HL-60 (cell line): ENCODE data around the gene SHFL.
A peak's percentile ranks its signal among the peaks of the same experiment; 100 is the strongest.

ENCODE experiments used
- DNase-seq, 2 experiments: peaks; one replicate each; pipeline ENCODE4 v3.0.0-alpha.2; 2010 to 2020; ENCODE audit warnings: low read depth in 1 of 2, low spot score in 1 of 2
- H3K27ac ChIP-seq: fragments of 250-450 bp; sonication (Bioruptor Pico); replicated peaks from 2 replicates; pipeline ENCODE4 v1.5.1; 2020; ENCODE audit warnings: mild to moderate bottlenecking, moderate library complexity
- H3K27me3 ChIP-seq: fragments of 250-450 bp; sonication (Bioruptor Pico); 2 replicates; pipeline ENCODE4 v1.5.1; 2021; ENCODE audit warnings: mild to moderate bottlenecking, moderate library complexity; ENCODE audit not compliant: insufficient read depth, poor library complexity, severe bottlenecking
- H3K4me3 ChIP-seq: replicated peaks from 2 replicates; pipeline ENCODE4 v1.5.1; 2011; ENCODE audit warnings: mild to moderate bottlenecking, control low read depth, low read length; ENCODE audit not compliant: insufficient read depth
- GABPA ChIP-seq: IDR thresholded peaks from 2 replicates; pipeline ENCODE4 v1.6.1; 2012; ENCODE audit warnings: low read depth
- POLR2AphosphoS5 ChIP-seq: IDR thresholded peaks from 2 replicates; pipeline ENCODE4 v1.6.1; 2012; ENCODE audit warnings: low read depth
- SPI1 ChIP-seq: IDR thresholded peaks from 2 replicates; pipeline ENCODE4 v1.6.1; 2012; ENCODE audit warnings: low read depth, mild to moderate bottlenecking, borderline replicate concordance
- long read RNA-seq: library from polyadenylated mRNA; unstranded; transcript quantifications from one replicate; pipeline ENCODE4 v2.0.0, GENCODE V29; 2020
- TF ChIP-seq, protein P1 (sequence below): IDR thresholded peaks from one replicate; pipeline ENCODE4 v1.5.1; 2011; ENCODE audit warnings: low read length, control low read depth, inconsistent platforms; ENCODE audit not compliant: insufficient read depth
- TF ChIP-seq, protein P2 (sequence below): IDR thresholded peaks from 2 replicates; pipeline ENCODE4 v1.6.1; 2012; ENCODE audit warnings: low read depth; ENCODE audit not compliant: insufficient replicate concordance

Gene SHFL
- long read RNA-seq, transcript C19orf66-201 (8 exons, 2,117 nt) = major isoform, 30 of 44 reads
- long read RNA-seq, partial matches to known transcripts = 1 of 44 reads
- long read RNA-seq, other reads (novel, unspliced or antisense) = 10 of 44 reads

DNA sequence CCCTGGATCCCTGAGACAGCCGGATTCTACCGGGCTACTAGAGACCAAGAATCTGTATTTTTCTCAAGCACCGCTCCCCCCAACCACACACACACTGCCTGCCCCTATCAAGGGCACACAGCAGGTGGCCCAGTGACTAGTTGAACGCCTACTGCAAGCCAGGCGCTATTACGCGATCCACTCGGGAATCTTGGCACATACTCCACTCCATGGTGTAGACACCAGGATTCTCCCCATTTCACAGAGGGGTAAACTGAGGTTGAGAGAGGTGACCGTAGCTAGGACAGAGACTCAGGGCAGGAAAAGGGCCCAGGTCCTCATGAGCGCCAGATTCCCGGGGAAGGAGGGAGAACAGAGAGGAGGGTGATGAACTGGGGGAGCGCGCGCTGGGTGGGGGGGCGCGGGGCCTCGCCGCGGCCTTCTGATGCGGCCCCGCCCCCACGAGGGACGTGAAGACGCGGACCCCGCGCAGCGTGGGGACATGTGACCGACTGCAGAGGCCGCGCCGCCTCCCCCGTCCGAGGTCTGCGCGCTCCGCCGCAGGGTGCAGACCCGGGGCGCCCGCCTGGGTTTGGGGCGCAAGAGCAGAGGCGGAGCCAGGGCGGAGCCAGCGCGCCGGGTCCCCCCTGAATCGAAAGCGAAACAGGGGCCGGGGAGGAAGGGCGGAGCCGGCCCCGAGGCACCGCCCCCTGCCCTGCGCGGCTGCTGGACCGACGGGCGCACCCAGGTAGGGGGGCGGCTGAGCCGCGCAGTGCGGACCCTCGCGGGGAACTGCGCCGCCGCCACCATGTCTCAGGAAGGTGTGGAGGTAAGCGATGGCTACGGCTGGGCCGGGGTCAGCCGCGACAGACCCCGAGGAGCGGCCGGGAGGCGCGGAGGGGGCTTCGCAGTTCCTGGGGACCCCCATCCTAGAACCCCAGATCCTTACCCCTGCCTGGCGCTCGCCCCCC is at the start of gene SHFL:
Gene SHFL, plus strand, starts transcription at position 677 of the 950 bp plus-strand sequence. Its CDS starts 111 bp downstream, at position 788.
- TF ChIP-seq, protein P1, sequence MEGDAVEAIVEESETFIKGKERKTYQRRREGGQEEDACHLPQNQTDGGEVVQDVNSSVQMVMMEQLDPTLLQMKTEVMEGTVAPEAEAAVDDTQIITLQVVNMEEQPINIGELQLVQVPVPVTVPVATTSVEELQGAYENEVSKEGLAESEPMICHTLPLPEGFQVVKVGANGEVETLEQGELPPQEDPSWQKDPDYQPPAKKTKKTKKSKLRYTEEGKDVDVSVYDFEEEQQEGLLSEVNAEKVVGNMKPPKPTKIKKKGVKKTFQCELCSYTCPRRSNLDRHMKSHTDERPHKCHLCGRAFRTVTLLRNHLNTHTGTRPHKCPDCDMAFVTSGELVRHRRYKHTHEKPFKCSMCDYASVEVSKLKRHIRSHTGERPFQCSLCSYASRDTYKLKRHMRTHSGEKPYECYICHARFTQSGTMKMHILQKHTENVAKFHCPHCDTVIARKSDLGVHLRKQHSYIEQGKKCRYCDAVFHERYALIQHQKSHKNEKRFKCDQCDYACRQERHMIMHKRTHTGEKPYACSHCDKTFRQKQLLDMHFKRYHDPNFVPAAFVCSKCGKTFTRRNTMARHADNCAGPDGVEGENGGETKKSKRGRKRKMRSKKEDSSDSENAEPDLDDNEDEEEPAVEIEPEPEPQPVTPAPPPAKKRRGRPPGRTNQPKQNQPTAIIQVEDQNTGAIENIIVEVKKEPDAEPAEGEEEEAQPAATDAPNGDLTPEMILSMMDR = no peak
- TF ChIP-seq POLR2AphosphoS5 = peak; percentile 21; the same call in 1 of the 2 replicates
- peak within 1 kb of the TSS; percentile 46 for H3K27ac ChIP-seq
- no peaks in the 10 kb centered on the region for H3K27me3 ChIP-seq
- DNase-seq = peak; percentile 56 to 82
- peak within 1 kb of the TSS; percentile 93 for H3K4me3 ChIP-seq

DNA sequence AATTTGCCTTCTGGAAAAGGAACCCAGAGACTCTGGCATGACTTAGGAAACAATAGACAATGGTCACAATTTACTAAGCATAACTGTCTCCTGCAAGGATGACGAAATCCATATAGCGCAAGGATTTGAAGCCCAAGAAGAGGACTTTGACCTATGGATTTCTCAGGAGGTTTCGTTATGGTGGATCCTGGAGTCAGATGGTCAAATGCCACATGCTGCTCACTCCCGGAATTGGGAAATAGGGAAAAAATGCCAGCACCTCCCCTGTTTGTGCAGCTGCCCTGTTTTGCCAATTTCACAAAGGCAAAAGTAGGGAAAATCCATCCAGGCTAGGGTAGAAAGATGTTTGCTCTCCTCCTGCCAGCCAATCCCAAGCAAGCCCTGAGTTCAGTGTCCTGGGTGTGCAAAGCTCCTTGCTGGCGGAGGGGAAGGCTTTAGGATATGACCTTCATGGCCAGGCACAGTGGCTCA is 49.5 kb upstream of the SHFL start:
- H3K4me3 ChIP-seq = no peak overlapping the region
- H3K27me3 ChIP-seq = no peaks in the 10 kb centered on the region
- TF ChIP-seq GABPA (no peak), SPI1 (no peak), POLR2AphosphoS5 (no peak)
- TF ChIP-seq, protein P2, sequence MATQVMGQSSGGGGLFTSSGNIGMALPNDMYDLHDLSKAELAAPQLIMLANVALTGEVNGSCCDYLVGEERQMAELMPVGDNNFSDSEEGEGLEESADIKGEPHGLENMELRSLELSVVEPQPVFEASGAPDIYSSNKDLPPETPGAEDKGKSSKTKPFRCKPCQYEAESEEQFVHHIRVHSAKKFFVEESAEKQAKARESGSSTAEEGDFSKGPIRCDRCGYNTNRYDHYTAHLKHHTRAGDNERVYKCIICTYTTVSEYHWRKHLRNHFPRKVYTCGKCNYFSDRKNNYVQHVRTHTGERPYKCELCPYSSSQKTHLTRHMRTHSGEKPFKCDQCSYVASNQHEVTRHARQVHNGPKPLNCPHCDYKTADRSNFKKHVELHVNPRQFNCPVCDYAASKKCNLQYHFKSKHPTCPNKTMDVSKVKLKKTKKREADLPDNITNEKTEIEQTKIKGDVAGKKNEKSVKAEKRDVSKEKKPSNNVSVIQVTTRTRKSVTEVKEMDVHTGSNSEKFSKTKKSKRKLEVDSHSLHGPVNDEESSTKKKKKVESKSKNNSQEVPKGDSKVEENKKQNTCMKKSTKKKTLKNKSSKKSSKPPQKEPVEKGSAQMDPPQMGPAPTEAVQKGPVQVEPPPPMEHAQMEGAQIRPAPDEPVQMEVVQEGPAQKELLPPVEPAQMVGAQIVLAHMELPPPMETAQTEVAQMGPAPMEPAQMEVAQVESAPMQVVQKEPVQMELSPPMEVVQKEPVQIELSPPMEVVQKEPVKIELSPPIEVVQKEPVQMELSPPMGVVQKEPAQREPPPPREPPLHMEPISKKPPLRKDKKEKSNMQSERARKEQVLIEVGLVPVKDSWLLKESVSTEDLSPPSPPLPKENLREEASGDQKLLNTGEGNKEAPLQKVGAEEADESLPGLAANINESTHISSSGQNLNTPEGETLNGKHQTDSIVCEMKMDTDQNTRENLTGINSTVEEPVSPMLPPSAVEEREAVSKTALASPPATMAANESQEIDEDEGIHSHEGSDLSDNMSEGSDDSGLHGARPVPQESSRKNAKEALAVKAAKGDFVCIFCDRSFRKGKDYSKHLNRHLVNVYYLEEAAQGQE = no peak
- TF ChIP-seq, protein P1 = no peak
- no peak for DNase-seq
- H3K27ac ChIP-seq = no peak overlapping the region

DNA sequence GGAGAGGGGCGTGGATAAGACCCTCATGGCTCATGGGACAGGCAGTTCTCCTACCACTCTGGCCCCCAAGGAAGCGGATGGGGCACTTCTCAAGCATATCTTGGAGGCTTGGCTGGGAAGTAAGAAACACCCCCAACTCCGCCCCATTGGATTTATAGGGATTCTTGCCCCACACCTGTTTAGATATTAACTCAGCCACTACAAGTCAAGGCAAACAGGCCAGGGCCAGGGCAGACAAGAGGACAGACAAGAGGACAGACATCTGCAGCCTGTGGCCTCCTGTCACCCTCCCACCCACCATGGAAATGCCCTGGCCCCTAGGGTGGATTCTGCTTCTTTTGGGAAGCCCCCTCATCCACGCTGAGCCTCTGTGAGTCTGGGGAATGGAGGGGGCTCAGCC is 48.8 kb upstream of the SHFL start:
- DNase-seq = no peak
- TF ChIP-seq GABPA (no peak), POLR2AphosphoS5 (no peak), SPI1 (no peak)
- TF ChIP-seq, protein P2 = no peak
- TF ChIP-seq, protein P1 = no peak
- Histone ChIP-seq H3K27me3 (no peaks in the 10 kb centered on the region), H3K27ac (no peak overlapping the region), H3K4me3 (no peak overlapping the region)
